ENCODE measurements around the gene MSI2. TPM values are rescaled to one million over a fixed set of nuclear protein-coding genes. Genes with fewer than 3 reads are reported as not detected.

The MSI2 gene
- total RNA-seq, 2 donors from 2014 or later, result 30.1 to 41.1 TPM

DNA sequence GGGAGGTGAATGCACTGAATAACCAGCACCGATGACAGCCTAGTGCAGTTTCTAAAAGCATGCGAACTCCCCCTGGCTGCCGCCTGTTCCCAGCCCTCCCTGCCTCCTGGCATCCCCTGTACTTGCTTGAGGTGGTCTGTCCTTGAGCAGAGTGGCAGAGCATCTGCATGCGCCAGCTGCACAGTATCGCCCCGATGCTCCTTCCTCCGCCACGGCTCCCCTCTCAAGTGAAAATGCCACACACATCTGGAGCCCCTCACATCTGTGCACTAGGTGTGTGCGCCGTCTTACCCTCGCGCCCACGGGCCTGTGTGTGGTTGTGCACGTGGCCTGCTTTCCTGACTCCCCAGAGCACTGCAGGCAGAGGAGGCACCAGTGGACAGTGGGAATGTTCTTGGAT is 376.9 kb downstream of the MSI2 start:
- TF ChIP-seq, protein P1, sequence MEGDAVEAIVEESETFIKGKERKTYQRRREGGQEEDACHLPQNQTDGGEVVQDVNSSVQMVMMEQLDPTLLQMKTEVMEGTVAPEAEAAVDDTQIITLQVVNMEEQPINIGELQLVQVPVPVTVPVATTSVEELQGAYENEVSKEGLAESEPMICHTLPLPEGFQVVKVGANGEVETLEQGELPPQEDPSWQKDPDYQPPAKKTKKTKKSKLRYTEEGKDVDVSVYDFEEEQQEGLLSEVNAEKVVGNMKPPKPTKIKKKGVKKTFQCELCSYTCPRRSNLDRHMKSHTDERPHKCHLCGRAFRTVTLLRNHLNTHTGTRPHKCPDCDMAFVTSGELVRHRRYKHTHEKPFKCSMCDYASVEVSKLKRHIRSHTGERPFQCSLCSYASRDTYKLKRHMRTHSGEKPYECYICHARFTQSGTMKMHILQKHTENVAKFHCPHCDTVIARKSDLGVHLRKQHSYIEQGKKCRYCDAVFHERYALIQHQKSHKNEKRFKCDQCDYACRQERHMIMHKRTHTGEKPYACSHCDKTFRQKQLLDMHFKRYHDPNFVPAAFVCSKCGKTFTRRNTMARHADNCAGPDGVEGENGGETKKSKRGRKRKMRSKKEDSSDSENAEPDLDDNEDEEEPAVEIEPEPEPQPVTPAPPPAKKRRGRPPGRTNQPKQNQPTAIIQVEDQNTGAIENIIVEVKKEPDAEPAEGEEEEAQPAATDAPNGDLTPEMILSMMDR (IDR thresholded peaks at IDR 0.05), result no peak
- Histone ChIP-seq H3K36me3 (no peaks in the 10 kb centered on the region), H3K27me3 (no peaks in the 10 kb centered on the region), H3K4me1 (no peaks in the 10 kb centered on the region), H3K27ac (no peak overlapping the region), H3K9me3 (no peaks in the 10 kb centered on the region), H3K4me3 (no peak overlapping the region)
- DNase-seq (ENCODE audit: low spot score), result no peak

DNA sequence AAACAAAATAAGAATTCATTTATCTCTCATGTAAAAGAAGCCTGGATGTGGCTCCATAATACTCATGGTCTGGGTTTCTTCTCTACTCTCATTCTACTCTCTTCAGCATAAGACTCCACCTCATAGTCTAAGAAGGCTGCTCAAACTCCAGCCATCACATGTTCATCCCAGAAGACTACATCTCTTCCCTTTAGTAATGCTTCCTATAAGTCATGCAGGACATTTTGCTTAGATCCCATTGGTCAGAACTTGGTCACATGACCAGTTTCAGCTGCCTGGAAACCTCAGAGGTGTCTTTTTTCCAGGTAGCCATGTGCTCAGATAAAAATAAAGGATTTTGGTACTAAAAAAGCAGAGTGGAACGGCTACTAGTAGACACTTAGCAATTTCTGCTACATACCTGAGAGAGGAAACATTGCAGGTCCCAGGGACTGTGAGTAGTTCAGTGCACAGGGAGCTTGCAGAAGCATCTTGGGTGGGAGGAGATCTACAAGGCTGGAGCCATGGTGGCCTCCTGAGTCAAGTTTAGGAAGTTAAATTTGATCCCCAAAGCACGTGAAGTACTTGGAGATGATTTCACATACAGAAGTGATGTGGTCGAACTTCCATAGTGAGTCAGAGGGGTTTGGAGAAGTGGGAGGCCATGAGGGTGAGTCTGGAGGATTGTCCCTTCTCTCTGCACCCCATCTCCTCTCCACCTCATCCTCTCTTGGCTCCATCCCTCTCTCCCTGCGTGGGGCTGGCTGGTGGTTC is 378.6 kb downstream of the MSI2 start:
- Histone ChIP-seq H3K27ac (no peak overlapping the region), H3K9me3 (no peaks in the 10 kb centered on the region), H3K36me3 (no peaks in the 10 kb centered on the region), H3K27me3 (no peaks in the 10 kb centered on the region), H3K4me3 (no peak overlapping the region), H3K4me1 (no peaks in the 10 kb centered on the region)
- DNase-seq (ENCODE audit: low spot score), result no peak
- TF ChIP-seq, protein P1 (IDR thresholded peaks at IDR 0.05), result no peak

DNA sequence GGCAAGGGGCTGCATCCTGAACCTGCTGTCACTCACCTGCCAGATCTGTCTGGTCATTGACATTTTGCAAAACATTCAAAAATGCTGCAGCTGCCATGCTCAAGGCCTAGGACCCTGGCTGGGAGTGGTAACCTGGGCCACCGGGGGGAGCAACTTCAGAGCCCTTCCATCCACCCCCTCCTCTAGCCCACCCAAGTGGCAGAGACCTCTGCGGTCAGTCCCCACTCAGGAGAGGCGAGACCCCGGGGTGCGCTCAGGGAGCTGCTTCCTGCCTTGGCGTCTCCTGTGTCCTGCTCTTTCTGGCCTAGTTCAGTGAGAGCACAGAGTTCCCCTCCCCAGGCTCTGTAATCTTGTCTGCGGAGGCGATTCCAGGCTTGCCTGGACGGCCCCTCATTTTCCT is 380.0 kb downstream of the MSI2 start:
- Histone ChIP-seq H3K4me3 (no peak overlapping the region), H3K27ac (no peak overlapping the region), H3K4me1 (no peaks in the 10 kb centered on the region), H3K27me3 (no peaks in the 10 kb centered on the region), H3K36me3 (no peaks in the 10 kb centered on the region), H3K9me3 (no peaks in the 10 kb centered on the region)
- DNase-seq (ENCODE audit: low spot score), result no peak
- TF ChIP-seq, protein P1 (IDR thresholded peaks at IDR 0.05), result no peak

DNA sequence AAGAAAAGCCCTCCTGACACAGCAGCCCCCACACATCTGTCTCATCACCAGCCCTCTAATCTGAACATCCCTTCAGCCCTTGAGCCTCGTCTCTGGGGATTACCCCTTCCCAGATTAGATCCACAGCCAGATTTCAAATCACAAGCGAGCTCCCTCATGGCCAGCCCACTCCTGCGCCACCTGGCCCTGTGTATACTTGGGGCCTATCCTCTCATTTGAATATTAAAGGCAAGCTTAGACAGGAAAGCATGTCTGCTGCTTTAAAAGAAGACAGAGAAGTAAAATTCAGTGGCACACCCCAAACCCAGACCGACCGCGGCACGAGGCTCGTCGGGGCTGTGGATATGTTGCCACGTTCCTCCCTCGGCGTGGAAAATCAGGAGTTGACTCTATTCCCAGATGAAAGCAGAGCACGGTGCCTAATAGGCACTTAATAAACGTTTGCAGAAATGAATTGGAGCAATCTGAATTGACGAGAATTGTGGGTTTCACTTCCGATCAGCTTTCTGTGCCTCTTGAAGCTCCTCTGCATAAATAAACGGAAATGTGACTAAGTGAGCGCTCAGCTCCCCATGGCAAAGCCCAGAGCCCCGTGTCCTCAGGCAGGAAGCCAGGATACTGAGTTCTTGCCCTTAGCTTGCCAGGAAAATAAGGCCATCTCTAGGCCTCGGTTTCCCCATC is 380.8 kb downstream of the MSI2 start:
- TF ChIP-seq, protein P1 (IDR thresholded peaks at IDR 0.05), result no peak
- Histone ChIP-seq H3K36me3 (no peaks in the 10 kb centered on the region), H3K27me3 (no peaks in the 10 kb centered on the region), H3K4me3 (no peak overlapping the region), H3K4me1 (no peaks in the 10 kb centered on the region), H3K27ac (no peak overlapping the region), H3K9me3 (no peaks in the 10 kb centered on the region)
- DNase-seq (ENCODE audit: low spot score), result no peak

DNA sequence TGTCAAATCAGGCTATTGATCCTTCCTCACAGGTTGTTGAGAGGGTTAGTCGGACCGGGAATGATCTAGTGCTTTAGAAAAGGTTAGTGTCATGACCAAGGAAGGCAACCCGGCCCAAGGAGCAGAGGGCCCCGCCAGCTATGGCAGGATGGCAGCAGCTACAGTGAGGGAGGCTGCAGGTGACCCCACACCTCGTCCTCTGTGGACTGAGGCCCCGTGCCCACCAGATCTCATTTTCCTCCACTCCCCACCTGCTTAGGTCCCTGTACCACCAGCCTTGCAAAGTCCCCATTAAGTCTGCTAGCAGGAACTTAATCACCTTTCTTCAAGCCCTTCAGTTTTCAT is 381.3 kb downstream of the MSI2 start:
- TF ChIP-seq, protein P1 (IDR thresholded peaks at IDR 0.05), result no peak
- Histone ChIP-seq H3K4me3 (no peak overlapping the region), H3K27me3 (no peaks in the 10 kb centered on the region), H3K4me1 (no peaks in the 10 kb centered on the region), H3K9me3 (no peaks in the 10 kb centered on the region), H3K36me3 (no peaks in the 10 kb centered on the region), H3K27ac (no peak overlapping the region)
- DNase-seq (ENCODE audit: low spot score), result no peak

Measured in right atrium auricular region (tissue), 2 donors.